Measurements from ENCODE around the gene ZBTB32.
"Not testable (repeated sequence)": the region's sequence is repeated elsewhere in the genome, so short reads cannot be mapped to it uniquely, and the experiment has no call there.

DNA sequence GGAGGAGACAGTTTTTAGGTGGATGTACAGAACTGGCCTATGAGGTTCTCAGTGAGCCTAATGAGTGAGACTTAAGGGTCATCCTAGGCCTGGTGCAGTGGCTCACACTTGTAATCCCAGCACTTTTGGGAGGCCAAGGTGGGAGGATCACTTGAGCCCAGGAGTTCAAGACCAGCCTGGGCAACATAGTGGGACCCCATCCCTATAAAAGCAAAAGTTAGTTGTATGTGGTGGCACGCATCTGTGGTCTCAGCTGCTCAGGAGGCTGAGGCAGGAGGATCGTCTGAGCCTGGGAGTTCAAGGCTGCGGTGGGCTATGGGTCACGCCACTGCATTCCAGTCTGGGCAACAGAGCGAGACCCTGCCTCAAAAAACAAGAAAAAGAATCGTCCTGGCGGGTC, 19.8 kb downstream of the ZBTB32 start:
- TF ChIP-seq, protein P1, sequence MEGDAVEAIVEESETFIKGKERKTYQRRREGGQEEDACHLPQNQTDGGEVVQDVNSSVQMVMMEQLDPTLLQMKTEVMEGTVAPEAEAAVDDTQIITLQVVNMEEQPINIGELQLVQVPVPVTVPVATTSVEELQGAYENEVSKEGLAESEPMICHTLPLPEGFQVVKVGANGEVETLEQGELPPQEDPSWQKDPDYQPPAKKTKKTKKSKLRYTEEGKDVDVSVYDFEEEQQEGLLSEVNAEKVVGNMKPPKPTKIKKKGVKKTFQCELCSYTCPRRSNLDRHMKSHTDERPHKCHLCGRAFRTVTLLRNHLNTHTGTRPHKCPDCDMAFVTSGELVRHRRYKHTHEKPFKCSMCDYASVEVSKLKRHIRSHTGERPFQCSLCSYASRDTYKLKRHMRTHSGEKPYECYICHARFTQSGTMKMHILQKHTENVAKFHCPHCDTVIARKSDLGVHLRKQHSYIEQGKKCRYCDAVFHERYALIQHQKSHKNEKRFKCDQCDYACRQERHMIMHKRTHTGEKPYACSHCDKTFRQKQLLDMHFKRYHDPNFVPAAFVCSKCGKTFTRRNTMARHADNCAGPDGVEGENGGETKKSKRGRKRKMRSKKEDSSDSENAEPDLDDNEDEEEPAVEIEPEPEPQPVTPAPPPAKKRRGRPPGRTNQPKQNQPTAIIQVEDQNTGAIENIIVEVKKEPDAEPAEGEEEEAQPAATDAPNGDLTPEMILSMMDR (conservative IDR thresholded peaks at IDR 0.05 in 1 of 2, IDR thresholded peaks at IDR 0.05 in 1 of 2; ENCODE audit: extremely low read depth in 1 of 2, insufficient read depth in 1 of 2, low read depth in 1 of 2, low read length in 2 of 2), result not testable (repeated sequence)
- not testable (repeated sequence) for TF ChIP-seq EZH2 (IDR thresholded peaks at IDR 0.05; ENCODE audit: borderline replicate concordance, low read length)

Measured in mammary epithelial cell (primary cell).